GM10266 (cell line): Measurements from ENCODE around the gene RAD51B.
"Not testable (repeated sequence)": the region's sequence is repeated elsewhere in the genome, so short reads cannot be mapped to it uniquely, and the experiment has no call there.

Experiments used
- DNase-seq: peaks from one replicate; pipeline ENCODE4 v3.0.0; 2012; ENCODE audit errors: extremely low spot score
- TF ChIP-seq, protein P1 (sequence below): IDR thresholded peaks from 2 replicates; pipeline ENCODE4 v1.5.1; 2012; ENCODE audit warnings: mild to moderate bottlenecking, low read depth; ENCODE audit not compliant: control insufficient read depth, insufficient read depth; ENCODE audit errors: missing control alignments

The RAD51B gene

DNA sequence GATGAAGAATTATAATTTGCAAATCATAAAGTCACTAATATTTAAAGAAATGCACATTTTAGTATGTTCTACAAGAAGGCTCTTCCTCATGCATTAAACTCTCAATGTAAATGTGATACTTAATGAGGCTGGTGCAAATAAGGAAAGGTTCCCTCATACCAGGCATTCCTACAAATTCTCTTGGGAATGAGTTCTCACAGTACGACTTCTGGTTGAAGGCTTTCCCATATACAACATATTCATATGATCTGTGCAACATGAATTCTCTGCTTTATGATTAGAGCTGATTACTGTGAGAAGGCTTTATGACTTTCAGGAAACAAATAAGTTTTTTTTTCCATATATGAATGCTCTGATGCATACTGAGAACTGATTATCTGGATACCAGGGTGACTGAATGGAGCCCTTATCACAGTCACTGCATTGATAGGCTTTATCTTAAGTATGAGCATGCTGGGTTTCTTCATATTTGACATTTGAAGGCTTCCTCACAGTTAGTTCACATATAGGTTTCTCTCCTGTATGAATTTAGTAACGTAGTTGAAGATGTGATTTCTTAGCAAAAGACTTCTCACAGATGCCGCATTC lies 293.9 kb downstream of the RAD51B start:
- DNase-seq = no peak
- TF ChIP-seq, protein P1, sequence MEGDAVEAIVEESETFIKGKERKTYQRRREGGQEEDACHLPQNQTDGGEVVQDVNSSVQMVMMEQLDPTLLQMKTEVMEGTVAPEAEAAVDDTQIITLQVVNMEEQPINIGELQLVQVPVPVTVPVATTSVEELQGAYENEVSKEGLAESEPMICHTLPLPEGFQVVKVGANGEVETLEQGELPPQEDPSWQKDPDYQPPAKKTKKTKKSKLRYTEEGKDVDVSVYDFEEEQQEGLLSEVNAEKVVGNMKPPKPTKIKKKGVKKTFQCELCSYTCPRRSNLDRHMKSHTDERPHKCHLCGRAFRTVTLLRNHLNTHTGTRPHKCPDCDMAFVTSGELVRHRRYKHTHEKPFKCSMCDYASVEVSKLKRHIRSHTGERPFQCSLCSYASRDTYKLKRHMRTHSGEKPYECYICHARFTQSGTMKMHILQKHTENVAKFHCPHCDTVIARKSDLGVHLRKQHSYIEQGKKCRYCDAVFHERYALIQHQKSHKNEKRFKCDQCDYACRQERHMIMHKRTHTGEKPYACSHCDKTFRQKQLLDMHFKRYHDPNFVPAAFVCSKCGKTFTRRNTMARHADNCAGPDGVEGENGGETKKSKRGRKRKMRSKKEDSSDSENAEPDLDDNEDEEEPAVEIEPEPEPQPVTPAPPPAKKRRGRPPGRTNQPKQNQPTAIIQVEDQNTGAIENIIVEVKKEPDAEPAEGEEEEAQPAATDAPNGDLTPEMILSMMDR = no peak

DNA sequence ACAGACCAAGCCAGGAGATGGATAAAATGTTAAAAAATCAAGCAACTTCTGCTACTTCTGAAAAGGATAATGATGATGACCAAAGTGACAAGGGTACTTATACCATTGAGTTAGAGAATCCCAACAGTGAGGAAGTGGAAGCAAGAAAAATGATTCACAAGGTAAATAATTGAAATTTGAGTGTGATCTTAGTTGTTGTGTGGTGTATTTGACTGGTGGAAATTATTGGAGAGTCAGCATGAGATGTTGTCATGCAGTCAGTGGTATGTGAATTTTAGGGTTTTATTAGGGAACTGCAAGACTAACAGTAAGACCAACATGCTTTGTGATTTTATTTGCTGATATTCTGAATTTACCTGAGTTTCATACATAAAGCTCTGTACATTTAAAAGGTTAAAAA lies 296.4 kb downstream of the RAD51B start:
- not testable (repeated sequence) for DNase-seq

DNA sequence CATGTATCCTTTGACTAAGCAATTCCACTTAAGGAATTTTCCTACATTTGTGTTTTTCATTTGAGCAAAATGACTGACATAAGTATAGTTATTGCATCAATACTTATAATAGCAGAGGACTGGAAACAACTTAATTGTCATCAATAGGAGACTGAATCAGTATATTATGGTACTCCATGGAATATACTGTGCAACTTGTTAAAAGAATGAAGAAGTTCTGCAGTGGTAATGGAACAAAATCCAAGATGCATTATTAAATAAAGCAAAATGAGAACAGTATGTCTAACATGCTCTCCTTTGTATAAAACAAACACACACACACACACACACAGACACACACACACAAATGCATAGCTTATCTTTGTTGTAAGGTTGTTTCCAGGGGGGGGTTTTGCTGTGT lies 303.1 kb downstream of the RAD51B start:
- TF ChIP-seq, protein P1 = no peak
- no peak for DNase-seq

DNA sequence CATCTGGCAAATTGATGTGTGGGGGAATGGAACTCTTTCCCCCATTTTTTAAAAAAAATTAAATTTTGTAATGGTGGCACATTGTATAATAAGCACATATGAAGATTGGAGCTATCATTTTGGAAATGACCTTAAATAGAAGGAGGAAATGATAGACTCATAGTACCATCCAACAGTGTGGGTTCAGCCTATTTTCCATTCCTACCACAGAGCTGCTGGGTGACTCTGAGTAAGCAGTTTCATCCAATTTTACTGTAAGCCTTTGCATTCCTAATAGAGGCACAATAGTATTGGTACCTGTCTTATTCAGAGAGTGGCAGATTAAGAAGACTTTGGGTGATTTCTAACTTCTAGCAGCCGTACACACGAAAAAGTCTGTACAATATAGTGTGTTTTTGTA lies 304.5 kb downstream of the RAD51B start:
- TF ChIP-seq, protein P1 = no peak
- no peak for DNase-seq

DNA sequence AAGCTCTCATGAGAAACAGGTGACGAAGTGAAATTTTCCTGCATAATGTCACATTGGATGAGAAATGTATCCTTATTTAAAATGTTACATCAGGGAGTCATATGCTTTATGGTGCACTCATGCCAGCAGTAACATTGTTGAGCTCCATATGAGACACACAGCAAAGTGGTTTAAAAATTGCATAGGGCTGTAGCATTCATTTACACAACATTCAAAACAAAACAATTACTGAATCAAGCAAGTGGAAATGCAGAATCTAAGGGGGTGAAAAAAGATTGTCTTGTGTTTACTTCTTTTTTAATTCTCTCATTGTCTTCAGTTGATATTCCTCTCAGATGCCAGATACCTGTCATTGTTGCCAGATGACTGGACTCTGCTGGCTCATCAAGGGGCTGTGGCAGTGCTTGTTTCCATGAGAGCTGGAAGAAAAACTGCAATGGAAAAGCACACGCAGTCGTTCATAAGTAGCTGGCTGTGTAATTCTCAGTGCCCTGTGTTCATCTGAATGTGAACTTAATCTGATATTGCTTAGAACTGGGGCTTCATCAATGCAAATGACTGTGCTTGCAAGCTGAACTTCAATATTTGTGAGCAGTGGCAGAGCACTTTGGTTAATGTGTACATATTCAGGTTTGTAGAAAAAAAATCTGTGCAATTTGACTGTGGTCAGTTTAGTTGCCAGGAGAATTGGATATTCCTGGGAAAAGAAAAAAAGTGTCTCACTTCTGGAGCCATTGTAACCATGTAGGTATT lies 305.6 kb downstream of the RAD51B start:
- no peak for DNase-seq
- TF ChIP-seq, protein P1 = no peak

DNA sequence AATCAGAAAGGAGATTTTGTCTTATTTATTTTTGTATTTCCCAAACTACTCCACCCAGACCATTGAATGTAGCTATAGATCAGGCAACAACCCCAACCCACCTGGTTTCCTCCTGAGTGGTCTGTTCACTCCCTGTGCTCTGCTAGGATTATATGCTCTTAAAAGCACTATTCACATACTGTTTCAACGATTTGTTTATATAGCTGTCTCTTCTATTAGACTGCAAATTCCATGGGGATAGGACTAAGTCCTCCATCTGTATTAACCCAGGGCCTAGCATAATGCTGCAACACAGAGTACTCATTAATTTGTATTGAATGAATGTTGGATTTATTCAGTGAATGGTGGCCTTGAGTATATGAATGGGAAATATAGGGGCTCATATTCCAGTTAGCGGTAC lies 307.6 kb downstream of the RAD51B start:
- no peak for DNase-seq

DNA sequence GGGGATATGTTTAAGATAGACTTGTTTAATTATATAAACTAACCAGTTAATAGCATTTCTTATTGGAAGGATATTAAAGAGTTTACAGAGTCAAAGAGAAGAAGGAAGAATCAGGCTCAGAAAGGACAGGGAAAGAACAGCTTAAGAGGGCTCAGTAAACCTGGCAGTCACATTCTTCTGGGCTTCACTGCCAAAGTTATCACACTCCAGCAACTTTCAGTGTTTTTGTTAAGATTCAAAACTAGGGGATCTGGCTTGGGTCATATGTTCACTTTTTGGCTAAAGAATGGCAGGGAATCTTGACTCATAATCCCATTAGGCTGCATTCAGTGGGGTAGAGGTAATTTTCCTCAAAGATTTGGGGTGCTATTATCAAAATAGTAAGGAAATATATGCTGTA lies 312.3 kb downstream of the RAD51B start:
- no peak for DNase-seq
- TF ChIP-seq, protein P1 = no peak

More for the DNA sequence above, 307.6 kb downstream of the RAD51B start:
- TF ChIP-seq, protein P1 = no peak
